Gastroesophageal sphincter (tissue), 4 donors: ENCODE data around the gene SPATA6L. TPM values are rescaled to one million over a fixed set of nuclear protein-coding genes. Genes with fewer than 3 reads are reported as not detected.

Experiments
- ATAC-seq: fragments of 150-250 bp; one replicate; pipeline ENCODE4 v1.9.1; 2016; ENCODE audit warnings: mild to moderate bottlenecking, moderate library complexity
- H3K27ac ChIP-seq, 4 donors: fragments of 200-600 bp; sonication (generic) in 3 of 4; 1 replicate in 3 of 4; 2 replicates in 1 of 4; pipeline ENCODE4 v1.5.1; 2016 to 2019
- H3K27me3 ChIP-seq: fragments of 200-600 bp; sonication (generic); one replicate; pipeline ENCODE4 v1.5.1; 2019
- H3K36me3 ChIP-seq, 2 donors: fragments of 200-600 bp; sonication (generic); one replicate each; pipeline ENCODE4 v1.5.1; 2019; ENCODE audit warnings: control low read depth in 1 of 2
- H3K4me1 ChIP-seq, 3 donors: fragments of 200-600 bp; sonication (generic); 1 replicate in 2 of 3; 2 replicates in 1 of 3; pipeline ENCODE4 v1.5.1; 2016 to 2019; ENCODE audit warnings: control low read depth in 2 of 3
- H3K4me3 ChIP-seq, 2 donors: fragments of 200-600 bp; sonication (generic); one replicate each; pipeline ENCODE4 v1.5.1; 2019; ENCODE audit warnings: mild to moderate bottlenecking in 1 of 2, moderate library complexity in 1 of 2
- H3K9me3 ChIP-seq, 3 donors: fragments of 200-600 bp; sonication (generic); one replicate each; pipeline ENCODE4 v1.5.1; 2017 to 2019; ENCODE audit warnings: control low read depth in 2 of 3
- CTCF ChIP-seq, 4 experiments: fragments of 200-600 bp in 2 of 4; fragments of 450-650 bp in 2 of 4; sonication (generic) in 1 of 4; IDR thresholded peaks; one replicate each; pipeline ENCODE4 v1.5.1; 2017 to 2019; ENCODE audit warnings: antibody characterized with exemption in 4 of 4, mild to moderate bottlenecking in 2 of 4, moderate library complexity in 2 of 4
- EP300 ChIP-seq: sonication (generic); formaldehyde crosslinking; IDR thresholded peaks from one replicate; pipeline ENCODE4 v1.6.1; 2017; ENCODE audit warnings: antibody characterized with exemption, mild to moderate bottlenecking
- POLR2A ChIP-seq, 2 donors: fragments of 450-650 bp; IDR thresholded peaks; one replicate each; pipeline ENCODE4 v1.6.1; 2017; ENCODE audit warnings: antibody characterized with exemption in 2 of 2, mild to moderate bottlenecking in 2 of 2, moderate library complexity in 1 of 2
- POLR2AphosphoS5 ChIP-seq: sonication (generic); formaldehyde crosslinking; IDR thresholded peaks from one replicate; pipeline ENCODE4 v1.6.1; 2017; ENCODE audit warnings: antibody characterized with exemption
- WGBS, 2 donors: methylation state at CpG; one replicate each; pipeline ENCODE4 v1.1.5; 2018; ENCODE audit warnings: low coverage in 1 of 2; 5-methylcytosine and 5-hydroxymethylcytosine counted together
- total RNA-seq, 4 donors: library from RNA; depleted of rRNA; stranded (reverse); fragments of >200 nt; gene quantifications; one replicate each; pipeline ENCODE4 v1.1.0, GENCODE V29; 2016

SPATA6L gene
- total RNA-seq, 4 donors from 2014 or later: 0.69 to 1.9 (median 0.83) TPM

DNA sequence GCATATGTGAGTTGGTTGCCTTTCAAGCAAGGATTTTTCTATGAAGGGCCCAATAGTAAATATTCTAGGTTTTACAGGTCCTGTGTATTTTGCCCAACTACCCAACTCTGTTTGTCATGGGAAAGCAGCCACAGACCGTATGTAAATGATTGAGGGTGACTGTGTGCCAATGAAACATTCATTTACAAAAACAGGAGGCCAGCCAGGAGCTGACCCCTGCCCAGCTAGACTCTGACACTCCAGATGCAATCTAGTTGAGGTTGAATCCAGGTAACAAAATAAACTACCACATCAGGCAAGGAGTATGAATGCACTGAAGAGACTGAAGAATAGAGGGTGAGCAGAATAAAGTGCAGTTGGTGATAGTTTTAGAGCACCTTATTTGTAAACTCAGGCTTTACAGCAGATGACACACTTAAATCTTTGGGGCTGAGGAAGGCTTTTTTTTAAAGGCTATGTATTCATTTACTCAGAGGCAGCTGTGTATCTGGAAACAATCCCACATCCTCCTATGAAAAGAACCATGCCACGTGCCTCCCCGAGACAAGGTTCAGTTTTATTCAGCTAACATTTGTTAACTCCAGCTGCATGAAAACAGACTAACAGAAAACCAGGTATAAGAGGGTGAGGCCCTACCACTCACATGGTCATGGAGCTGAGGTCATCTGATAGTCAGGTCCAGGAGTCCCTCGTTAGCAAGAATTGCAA, 115.3 kb downstream of the SPATA6L start:
- H3K27ac ChIP-seq: no peak overlapping the region

GRCh38 chr9:4549751-4550295, 116.5 kb downstream of the SPATA6L start:
- peak overlapping the region in 1 of 4 donors; percentile 4 for H3K27ac ChIP-seq
- TF ChIP-seq CTCF (IDR thresholded peaks at IDR 0.05): no peak
- no peak for TF ChIP-seq EP300
- no peak for TF ChIP-seq POLR2A (IDR thresholded peaks at IDR 0.05)
- no peak for TF ChIP-seq POLR2AphosphoS5
- 66 to 69% methylated on average over 4 of the region's 4 CpGs for WGBS, 2 donors
- no peak overlapping the region for H3K4me3 ChIP-seq
- H3K4me1 ChIP-seq: no peaks in the 10 kb centered on the region
- H3K27me3 ChIP-seq: no peaks in the 10 kb centered on the region
- no peak for ATAC-seq
- no peaks in the 10 kb centered on the region for H3K9me3 ChIP-seq
- H3K36me3 ChIP-seq: no peaks in the 10 kb centered on the region

More for the DNA sequence above, 115.3 kb downstream of the SPATA6L start:
- TF ChIP-seq POLR2A (IDR thresholded peaks at IDR 0.05): no peak
- no peak for TF ChIP-seq EP300
- no peak for TF ChIP-seq CTCF (IDR thresholded peaks at IDR 0.05)
- TF ChIP-seq POLR2AphosphoS5: no peak
- WGBS, 2 donors: 33 to 59% methylated on average over 3 of the region's 4 CpGs
- H3K9me3 ChIP-seq: no peaks in the 10 kb centered on the region
- no peaks in the 10 kb centered on the region for H3K36me3 ChIP-seq
- ATAC-seq: no peak
- no peaks in the 10 kb centered on the region for H3K27me3 ChIP-seq
- no peak overlapping the region for H3K4me3 ChIP-seq
- no peaks in the 10 kb centered on the region for H3K4me1 ChIP-seq

DNA sequence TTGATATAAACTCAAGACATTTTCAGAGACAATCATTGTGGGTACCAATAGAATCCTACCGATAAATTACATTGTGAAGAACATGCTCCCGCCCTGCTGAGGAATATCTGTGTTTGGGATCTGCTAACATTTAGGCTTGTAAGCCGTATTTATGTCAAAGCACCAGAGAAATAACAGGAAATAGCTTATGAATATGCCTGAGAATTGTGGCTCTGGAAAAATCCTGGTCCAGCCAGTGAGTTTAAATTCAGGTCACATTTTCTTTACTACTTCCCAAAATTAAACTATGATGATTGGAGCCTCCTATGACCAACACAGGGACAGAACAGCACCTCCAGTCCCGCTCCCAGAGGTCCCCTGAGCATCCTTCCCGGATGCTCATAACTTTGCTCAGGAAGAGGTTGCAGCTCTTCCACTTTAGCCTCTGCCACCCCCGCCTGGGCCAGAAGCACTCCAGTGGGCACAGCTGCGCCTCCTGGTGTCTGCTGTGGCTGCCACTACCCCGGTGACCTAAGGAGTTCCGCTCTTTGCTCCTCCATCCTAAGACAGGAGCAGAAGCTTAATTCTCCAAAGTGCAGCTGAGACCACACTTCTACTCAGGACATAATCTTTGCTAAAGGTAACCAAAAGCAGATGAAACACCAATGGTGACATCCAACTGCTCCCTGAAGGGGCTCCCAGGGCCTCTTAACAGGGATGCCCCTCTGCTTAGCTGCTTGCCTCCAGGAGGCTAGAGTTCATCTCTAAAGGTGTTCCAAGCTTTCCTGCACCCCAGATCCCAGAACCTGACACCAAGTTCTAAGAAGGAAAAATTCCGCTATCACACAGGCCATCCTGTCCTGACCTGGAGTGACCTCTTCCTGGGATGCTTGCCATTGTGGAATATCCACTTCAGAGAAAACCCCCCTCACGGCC, 117.2 kb downstream of the SPATA6L start:
- Histone ChIP-seq H3K27ac (peak overlapping the region in 1 of 4 donors; percentile 4), H3K4me3 (no peak overlapping the region), H3K9me3 (no peaks in the 10 kb centered on the region), H3K4me1 (no peaks in the 10 kb centered on the region), H3K27me3 (no peaks in the 10 kb centered on the region), H3K36me3 (no peaks in the 10 kb centered on the region)
- no peak for TF ChIP-seq POLR2AphosphoS5
- peak in 1 of 4 experiments; percentile 29 for TF ChIP-seq CTCF (IDR thresholded peaks at IDR 0.05)
- ATAC-seq: no peak
- WGBS, 2 donors: 68 to 80% methylated on average over 4 to 6 of the region's 11 CpGs

Other genes with a start within 250 kb of the SPATA6L start
- 1 to 10 TPM; 1.1 to 2.3 (median 1.8) TPM for gene SLC1A1, start 176.0 kb downstream of the SPATA6L start, total RNA-seq
- gene PLPP6, start 4.2 kb downstream of the SPATA6L start, total RNA-seq: 1 to 10 TPM; 5.3 to 8.1 (median 6.6) TPM
- 100 to 1,000 TPM in 1 of 4 donors, 10 to 100 TPM in 3; 61.4 to 101 (median 84.7) TPM for gene CDC37L1, start 13.1 kb upstream of the SPATA6L start, total RNA-seq
- 100 to 1,000 TPM; 104 to 139 (median 119) TPM for gene AK3, start 74.7 kb upstream of the SPATA6L start, total RNA-seq
- gene RCL1, start 126.5 kb upstream of the SPATA6L start, total RNA-seq: 10 to 100 TPM; 10.1 to 19.0 (median 11.6) TPM